NOMO-1 (cell line): Measurements from ENCODE around the gene ADAD2.

Source experiments
- DNase-seq, 2 experiments: peaks; one replicate each; lab custom pipeline; 2025; ENCODE audit not compliant: unreplicated experiment in 2 of 2; lab: John Stamatoyannopoulos, UW

Gene ADAD2

GRCh38 chr16:84220851-84221250 is 29.9 kb downstream of the ADAD2 start:
- DNase-seq, result no peak

GRCh38 chr16:84223456-84223855 is 32.5 kb downstream of the ADAD2 start:
- no peak for DNase-seq

- DNase-seq, result no peak
Observed at GRCh38 chr16:84224554-84224953, 33.6 kb downstream of the ADAD2 start.

- DNase-seq, result no peak
Observed at GRCh38 chr16:84225126-84225525, 34.2 kb downstream of the ADAD2 start.

GRCh38 chr16:84225571-84225970 is 34.6 kb downstream of the ADAD2 start:
- no peak for DNase-seq

GRCh38 chr16:84226026-84226425 is 35.1 kb downstream of the ADAD2 start:
- DNase-seq, result no peak

- no peak for DNase-seq
Observed at GRCh38 chr16:84227548-84227947, 36.6 kb downstream of the ADAD2 start.

GRCh38 chr16:84228256-84228838 is 37.4 kb downstream of the ADAD2 start:
- peak in 1 of 2 experiments; percentile 5 for DNase-seq

- DNase-seq, result no peak
Observed at GRCh38 chr16:84229471-84229870, 38.5 kb downstream of the ADAD2 start.

- no peak for DNase-seq
Observed at GRCh38 chr16:84232060-84232459, 41.1 kb downstream of the ADAD2 start.

- DNase-seq, result no peak
Observed at GRCh38 chr16:84232969-84233368, 42.0 kb downstream of the ADAD2 start.

- DNase-seq, result no peak
Observed at GRCh38 chr16:84233748-84234147, 42.8 kb downstream of the ADAD2 start.

- DNase-seq, result no peak
Observed at GRCh38 chr16:84234321-84235241, 43.6 kb downstream of the ADAD2 start.

GRCh38 chr16:84236671-84237070 is 45.7 kb downstream of the ADAD2 start:
- DNase-seq, result no peak

GRCh38 chr16:84237994-84238750 is 47.2 kb downstream of the ADAD2 start:
- no peak for DNase-seq

- peak; percentile 26 to 39 for DNase-seq
Observed at GRCh38 chr16:84239141-84239769, 48.3 kb downstream of the ADAD2 start.

- DNase-seq, result no peak
Observed at GRCh38 chr16:84239909-84240308, 49.0 kb downstream of the ADAD2 start, which contains the start of gene KCNG4. TSS of gene KCNG4 (minus strand) at chr16:84240012. CDS start at chr16:84237485, 2,527 bp downstream.

GRCh38 chr16:84240455-84240854 is 49.5 kb downstream of the ADAD2 start:
- DNase-seq, result no peak

- no peak for DNase-seq
Observed at GRCh38 chr16:84241778-84242177, 50.8 kb downstream of the ADAD2 start.

GRCh38 chr16:84242839-84243238 is 51.9 kb downstream of the ADAD2 start:
- no peak for DNase-seq

- no peak for DNase-seq
Observed at GRCh38 chr16:84243732-84244131, 52.8 kb downstream of the ADAD2 start.
